SKM-1 (cell line): ENCODE data around the gene SMTNL1.
A peak's percentile ranks its signal among the peaks of the same experiment; 100 is the strongest.
"Not testable (repeated sequence)": the region's sequence is repeated elsewhere in the genome, so short reads cannot be mapped to it uniquely, and the experiment has no call there.

Source experiments
- DNase-seq: peaks from one replicate; lab custom pipeline; 2025; ENCODE audit not compliant: unreplicated experiment; lab: John Stamatoyannopoulos, UW

SMTNL1 gene

DNA sequence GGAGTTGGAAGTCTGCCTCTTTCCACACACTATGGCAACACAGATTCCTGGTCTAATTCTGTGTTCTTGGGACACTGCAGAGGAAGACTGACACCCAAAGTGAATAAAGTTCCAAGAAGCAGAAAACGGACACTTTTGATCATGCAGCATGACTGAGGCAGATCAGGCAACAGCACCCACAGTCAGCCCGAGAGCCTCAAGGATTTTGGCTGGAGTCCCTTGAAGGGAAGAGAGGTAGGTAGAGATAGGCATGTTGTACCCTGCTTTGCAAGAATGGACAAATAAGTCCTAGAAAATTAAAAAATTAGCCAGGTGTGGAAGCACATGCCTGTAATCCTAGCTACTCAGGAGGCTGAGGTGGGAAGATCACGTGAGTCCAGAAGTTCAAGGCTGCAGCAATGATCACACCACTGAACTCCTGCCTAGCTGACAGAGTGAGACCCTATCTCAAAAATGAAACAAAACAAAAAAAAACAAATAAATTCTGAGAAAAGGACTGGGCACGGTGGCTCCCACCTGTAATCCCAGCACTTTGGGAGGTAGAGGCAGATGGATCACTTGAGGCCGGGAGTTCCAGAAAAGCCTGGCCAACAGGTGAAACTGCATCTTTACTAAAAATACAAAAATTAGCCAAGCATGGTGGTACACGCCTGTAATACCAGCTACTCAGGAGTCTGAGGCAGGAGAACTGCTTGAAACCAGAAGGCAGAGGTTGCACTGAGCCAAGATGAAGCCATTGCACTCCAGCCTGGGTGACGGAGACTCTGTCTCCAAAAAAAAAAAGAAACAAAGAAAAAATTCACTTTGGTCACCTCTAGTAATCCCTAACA, 28.8 kb upstream of the SMTNL1 start:
- DNase-seq, result no peak

DNA sequence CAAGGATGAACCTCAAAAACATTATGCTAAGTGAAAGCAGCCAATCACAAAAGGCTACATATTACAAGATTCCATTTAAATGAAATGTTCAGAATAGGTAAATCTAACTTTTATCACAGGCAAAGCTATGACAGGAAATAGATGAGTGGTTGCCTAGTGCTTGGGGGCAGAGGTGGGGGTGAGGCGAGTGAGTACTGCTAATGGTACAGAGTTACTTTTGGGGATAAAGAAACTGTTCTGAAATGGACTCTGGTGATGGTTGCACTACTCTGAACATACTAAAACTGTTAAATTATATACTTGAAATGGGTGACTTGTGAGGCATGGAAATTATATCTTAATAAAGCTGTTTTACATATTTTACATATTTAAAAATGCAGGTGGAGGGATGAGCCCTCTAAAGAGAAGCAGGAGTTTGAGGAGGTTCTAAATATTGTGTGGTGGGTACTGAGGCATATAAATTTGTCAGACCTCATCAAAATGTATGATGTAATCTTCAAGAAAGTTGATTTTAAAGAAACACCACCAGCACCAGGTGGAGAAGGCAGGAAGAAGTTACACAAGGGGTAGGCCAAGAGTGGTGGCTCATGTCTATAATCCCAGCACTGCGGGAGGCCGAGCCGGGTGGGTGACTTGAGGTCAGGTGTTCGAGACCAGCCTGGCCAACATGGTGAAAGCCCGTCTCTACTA, 25.5 kb upstream of the SMTNL1 start:
- no peak for DNase-seq

DNA sequence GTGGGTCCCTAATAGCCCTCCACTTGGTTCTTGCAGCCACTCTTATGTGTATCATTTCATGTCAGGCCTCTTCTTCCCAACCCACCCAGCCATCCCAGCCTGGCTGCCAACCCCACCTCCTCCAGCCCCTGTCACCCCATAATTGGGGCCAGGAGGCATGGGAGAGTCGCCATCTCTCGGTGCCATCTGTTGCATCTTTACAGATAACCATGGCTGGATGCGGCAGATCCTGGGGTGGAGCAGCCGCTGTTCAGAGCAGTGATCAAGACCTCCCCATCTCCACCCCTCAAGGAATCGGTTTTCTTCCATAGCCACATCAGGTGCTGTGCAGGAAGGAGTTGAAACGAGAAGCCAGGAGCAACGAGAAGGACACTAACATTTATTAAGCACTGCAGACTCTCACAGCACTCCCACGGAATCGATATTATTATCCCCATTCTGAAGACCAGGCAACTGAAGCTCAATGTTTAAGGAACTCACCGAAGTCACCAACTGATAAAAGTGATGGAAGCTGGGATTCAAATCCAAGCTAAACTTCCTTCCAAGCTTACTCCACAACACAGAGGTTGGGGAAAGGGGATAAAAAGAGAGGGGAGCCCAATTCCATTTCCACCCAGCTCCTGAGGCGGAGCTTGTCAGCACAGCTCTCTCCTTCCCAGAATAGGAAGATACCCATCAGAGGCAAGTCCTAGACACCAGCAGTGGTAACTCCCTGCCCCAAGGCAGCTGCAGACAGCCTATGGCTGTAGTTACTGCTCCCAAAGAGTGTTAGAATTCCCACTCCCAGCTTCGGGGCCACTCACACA, 24.5 kb upstream of the SMTNL1 start:
- DNase-seq, result no peak

DNA sequence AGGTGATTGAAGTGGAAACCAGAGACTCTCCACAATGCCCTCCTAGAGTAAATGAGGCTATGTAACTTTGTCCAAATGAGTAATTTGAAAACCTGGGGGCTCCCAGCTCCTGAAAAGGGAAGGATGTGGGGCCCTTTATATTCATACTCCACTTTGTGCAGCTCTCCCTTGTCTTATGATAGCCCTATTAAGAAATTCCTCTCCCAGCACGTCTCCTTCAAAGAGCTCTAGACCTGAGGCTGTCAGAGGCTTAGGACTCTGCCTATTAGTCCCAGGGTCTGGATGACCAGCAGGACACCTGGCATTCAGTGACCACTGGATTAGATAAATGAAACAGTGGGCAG, 24.0 kb upstream of the SMTNL1 start:
- no peak for DNase-seq

DNA sequence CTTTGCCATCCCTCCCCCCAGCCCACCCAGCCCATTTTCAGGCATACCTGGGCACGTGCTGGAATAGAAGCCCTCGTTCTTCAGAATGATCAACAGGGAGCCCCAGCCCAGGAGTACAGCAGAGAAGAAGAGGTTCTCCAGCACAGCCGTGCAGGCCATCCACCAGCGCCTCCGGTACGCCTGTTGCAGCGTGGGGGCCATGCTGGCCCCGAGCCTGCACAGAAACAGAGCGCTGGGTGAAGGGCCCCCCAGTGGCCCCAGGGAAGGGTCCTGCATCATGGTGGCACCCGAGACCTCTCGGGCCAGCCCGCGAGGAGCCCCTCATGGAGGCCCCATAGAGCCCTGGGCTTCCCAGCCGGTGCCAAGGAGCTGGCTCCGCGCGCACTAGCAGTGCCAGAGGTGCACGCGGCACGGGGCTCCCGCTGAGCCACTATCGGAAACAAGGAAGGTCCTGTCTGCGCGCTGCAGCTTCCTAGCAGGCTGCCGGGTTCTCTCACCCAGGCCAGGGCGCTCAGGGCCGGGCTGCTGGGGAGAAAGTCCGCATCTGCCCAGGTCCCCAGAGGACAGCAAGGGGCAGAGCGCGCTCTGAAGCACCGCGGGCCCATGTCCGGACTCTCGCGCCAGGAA, 23.4 kb upstream of the SMTNL1 start:
- DNase-seq, result no peak

DNA sequence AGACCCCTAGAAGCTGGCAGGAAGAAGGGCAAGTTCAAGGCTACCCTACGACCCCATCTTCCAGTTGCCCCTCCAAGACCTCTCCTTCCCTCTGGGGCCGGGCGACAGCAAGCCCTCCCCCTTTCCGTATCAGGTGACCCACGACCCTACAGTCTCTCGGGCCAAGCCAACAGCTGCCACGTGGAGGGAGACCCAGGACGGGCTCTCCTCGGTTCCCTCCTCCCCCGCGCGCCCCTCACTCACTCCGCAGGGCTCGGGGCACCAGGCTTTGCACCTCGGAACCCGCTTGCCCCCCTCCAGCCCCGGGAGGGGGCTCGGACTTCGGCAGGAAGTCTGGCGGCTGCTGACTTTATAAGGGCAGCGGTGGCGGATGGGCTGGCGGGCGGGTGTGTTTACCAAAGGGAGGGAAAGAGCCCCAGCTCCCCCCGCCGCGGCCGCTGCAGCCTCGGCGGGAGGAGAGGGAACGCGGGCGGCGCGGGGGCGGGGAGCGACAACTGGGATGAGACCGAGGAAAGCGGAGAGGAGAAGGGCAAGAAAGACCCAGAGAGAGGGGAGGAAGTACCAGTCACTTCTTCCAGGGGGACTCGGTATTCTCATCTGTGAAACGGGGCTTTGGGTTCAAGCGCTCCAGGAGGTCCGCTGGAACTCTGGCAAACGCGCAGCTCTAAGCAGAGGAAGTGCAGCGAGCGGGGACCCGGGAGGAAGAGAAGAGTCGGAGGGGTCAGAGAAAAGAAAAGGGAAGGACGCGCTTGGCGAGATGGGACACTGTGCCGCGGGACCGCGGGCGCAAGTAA, 22.7 kb upstream of the SMTNL1 start:
- DNase-seq, result no peak

DNA sequence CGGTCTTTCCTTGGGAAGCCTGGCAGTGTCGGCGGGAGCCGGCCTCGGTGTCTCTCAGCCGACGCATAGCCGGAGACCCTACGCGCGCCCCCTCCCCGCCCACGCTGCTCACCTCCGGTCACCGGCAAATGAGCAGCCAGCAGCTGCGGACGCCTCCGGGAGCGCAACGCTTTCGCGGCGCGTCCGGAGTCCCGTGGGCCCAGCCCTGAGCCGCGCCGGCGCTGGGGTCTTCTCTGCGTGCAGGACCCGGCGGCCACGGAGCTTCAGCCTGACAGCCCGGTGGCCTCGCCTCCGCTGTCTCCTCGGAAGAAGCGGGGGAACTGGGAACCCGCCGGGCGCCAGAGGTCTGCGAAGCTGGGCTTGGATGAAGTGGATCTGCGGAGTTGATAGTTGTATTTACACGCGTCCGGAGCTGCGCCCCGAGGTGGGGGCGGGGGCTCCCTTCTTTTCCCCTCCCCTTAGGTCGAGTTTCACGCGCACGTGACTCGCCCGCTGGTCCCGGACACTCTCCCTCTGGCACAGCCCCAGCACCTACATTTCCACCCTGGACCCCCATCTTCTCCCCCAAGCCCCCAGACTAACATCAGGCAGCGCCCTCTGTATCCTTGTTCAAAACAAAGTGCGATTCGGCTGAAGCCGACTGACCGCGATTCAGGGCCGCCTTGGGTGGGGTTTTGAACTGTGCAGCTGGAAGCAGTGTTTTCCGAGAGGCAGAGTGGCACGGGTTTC, 21.9 kb upstream of the SMTNL1 start, which contains the start of gene SLC43A1:
Gene SLC43A1 (minus strand): TSS at position 371 of the 729 bp plus-strand sequence. CDS start 1,591 bp downstream, outside the sequence.
- DNase-seq, result no peak

DNA sequence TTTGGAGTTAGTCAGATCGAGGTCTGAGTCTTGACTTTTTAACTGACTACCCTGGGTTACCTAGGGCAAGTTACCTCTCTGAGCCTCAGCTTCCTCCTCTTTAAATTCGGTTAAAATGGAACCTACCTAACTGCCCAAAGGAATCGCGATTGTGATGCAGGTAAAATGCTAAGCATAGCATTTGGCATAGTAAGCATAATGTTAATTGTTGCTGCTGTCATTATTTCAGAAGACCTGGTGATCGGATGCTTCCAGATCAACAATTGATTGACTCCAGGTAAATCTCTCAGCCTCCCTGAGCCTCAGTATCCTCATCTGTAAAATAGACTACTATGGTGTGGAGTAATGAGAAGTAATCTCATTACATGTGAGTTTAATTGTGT, 21.3 kb upstream of the SMTNL1 start:
- DNase-seq, result no peak

DNA sequence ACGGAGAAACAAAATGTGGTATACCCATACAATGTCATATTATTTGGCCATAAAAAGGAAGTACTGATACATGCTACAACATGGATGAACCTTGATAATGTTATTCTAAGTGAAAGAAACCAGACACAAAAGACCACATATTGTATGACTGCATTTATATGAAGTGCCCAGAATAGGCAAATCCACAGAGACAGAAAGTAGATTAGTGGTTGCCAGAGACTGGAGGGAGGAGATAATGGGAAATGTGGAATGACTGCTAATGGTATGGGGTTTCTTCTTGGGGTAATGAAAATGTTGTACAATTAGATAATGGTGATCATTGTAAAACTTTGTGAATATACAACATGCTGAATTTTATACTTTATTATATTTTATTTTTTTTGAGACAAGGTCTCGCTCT, 16.3 kb upstream of the SMTNL1 start:
- no peak for DNase-seq

DNA sequence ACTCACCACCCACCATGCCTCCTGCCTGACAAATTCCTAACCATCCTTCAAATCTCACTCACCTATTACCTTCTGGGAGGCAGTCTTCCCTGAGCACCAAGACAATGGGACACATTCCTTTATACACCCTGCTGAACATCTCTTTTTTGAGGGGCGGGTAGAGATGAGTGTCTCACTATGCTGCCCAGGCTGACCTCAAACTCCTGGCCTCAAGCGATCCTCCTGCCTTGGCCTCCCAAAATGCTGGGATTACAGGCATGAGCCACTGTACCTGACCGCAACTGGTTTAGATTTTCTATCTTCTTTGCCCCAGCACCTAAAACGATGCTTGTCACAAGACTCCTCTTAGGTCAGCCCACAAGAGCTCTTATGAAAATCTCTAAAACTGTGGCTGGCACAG, 14.0 kb upstream of the SMTNL1 start:
- no peak for DNase-seq

DNA sequence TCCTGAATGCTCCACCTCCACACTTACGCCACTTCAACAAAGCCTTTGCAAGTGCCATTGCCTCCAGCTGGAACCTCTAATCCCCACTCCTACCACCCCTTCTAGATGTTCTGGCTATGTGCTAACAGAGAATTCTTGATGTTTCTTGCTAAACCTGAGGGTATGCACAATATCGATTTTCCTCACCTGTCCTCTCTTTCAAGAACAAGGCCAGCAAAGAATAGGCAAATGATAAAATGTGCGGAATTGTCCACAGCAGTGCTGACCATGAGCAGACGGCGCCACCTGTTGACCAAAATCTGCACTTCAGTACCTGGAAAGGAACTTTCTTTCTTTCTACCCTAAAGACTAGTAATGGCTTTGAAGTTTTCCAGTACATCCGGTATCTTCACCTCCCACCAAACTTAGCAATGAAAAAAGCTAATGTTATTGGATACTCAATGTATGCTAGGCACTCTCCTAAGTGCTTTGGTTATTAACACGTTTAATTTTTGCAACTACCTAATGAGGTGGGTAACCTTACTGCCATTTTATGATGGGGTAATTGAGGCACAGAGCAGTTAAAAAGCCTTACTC, 10.3 kb upstream of the SMTNL1 start:
- DNase-seq, result peak; percentile 53

DNA sequence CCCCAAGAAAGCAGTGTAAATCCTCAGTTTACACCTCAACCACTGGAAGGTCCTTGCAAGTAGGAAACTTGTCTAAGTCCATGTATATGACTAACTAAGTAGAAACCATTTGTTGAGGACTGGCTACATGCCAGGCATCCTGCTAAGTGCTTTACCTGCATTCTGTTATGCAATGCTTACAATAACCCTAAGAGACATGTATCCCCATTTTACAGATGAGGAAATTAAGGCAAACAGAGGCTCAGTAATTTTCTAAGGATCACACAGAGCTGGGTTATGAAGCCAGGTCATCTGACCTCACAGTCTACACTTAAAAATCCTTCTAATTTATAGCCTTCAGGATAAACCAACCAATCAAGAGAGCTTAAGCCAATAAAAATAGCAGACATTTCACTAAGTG, 8.4 kb upstream of the SMTNL1 start:
- no peak for DNase-seq

DNA sequence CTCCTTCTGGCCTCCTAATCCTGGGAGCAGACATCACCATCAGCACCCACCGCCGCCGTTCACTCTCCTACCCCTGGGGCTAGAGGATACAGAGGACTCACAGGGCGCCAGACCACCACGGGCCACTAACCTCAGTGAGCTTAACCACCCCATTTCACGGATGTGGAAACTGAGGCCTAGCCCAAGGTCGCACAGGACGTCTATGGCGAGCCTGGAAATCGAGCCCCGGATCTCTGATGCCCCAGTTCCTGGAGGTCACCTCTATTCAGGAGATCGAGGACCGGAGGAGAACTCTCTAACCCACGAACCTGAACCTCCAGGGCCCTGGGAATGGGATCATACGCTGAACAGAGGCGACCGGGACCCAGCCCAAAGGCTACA, 7.2 kb upstream of the SMTNL1 start:
- no peak for DNase-seq

DNA sequence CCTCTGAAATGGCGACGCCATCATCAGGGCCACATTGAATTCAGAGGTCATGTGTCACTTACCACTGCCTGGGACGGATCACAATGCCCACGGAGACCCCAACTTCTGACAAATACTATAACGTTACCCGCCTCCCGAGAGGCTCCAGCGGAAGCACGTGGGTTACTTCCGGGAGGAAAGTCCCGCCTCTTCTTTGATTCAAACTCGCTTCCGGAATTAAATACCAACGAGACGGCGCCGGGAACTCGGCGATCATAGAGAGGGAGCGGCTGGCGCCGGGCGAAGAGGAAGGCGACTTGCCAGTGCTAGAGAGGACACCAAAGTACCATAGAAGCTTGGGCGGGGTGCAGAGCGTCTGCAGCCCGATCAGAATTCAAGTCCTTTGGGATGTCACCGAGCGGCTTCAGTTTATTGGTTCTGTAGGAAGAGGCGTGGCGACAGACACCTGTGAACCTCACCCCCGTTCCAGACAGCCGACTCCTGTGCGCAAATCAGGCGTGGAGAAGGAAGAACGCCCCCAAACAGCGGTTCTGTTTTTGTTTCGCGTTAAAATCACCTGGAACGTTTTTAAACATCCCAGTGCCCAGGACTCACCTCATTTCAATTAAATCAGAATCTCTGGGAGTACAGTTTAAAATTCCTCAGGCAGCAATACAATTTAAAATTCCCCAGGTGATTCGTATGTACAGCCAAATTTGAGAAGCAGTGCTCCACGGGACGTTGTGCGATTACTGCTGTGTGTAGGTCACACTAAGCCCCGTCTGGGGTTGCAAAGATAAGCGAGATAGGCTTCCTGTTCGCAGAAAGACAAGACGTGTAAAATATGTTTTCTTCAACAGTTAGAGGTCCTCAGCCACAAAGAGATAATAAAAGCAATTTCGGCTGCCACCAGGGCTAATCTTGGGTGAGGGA, 6.5 kb upstream of the SMTNL1 start, which contains the start of gene TIMM10:
Gene TIMM10 (minus strand): TSS at position 159 of the 912 bp plus-strand sequence. CDS start 565 bp downstream, outside the sequence.
- DNase-seq, result peak; percentile 99

DNA sequence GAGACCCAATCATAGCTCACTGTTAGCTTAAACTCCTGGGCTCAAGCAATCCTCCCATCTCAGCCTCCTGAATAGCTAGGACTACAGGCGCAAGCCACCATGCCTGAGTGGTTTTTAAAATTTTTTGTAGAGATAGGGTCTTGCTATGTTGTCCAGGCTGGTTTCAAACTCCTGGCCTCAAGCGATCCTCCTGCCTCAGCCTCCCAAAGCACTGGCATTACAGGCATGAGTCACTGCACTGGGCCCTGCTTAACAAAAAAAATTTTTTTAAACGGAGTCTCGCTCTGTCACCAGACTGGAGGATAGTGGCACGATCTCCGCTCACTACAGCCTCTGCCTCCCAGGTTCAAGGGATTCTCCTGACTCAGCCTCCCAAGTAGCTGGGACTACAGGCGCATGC, 2.9 kb upstream of the SMTNL1 start:
- not testable (repeated sequence) for DNase-seq

DNA sequence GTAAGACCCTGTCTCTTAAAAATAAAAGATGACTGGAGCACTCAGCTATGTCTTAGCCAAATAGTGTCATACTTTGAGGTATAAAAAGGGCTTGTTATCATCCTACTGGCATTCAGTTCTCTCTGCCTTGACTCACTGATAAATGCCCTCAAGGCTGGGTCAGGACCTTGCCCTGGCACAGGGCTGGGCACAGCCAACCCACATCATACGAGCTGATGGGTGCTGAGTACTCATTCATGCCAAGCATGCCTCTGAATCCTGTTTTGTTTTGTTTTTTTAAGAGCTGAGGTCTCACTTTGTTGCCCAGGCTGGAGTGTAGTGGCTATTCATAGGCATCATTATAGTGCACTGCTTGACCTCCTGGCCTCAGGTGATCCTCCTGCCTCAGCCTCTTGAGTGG, 1.9 kb downstream of the SMTNL1 start:
- DNase-seq, result no peak

DNA sequence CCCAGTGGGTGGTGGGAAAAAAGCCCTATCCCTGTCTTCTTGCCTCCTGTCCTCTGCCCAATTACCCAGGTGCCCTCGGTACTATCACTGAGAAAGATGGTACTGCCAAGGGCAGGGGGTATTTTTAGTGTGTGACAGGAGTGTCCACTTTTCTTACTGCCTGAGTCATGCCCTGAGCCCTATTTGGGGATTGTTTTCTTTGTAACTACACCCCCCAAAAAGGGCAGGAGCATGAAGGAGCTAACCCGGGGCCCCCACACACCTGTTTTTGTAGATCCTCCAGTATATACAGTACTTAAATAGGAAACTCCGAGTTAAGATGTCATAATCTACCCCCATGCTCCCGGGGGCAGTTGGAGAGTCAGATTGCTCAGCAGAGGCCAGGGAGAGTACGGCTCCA, 3.8 kb downstream of the SMTNL1 start:
- DNase-seq, result no peak

DNA sequence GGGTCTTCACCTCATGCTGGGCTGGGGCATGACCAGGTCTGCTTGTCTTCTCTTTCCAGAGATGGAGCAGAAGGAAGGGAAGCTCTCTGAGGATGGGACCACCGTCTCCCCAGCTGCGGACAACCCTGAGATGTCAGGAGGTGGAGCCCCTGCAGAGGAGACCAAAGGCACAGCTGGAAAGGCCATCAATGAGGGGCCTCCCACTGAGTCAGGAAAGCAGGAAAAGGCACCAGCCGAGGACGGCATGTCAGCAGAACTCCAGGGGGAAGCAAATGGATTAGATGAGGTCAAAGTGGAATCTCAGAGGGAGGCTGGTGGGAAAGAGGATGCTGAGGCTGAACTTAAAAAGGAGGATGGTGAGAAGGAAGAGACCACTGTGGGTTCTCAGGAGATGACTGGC, 5.2 kb downstream of the SMTNL1 start:
- DNase-seq, result no peak
